Thoracic aorta (tissue), 2 donors: ENCODE measurements around the gene SERPINB13. TPM values are rescaled to one million over a fixed set of nuclear protein-coding genes. Genes with fewer than 3 reads are reported as not detected.
"Not testable (repeated sequence)": the region's sequence is repeated elsewhere in the genome, so short reads cannot be mapped to it uniquely, and the experiment has no call there.

Experiments
- ATAC-seq: fragments of 150-250 bp; one replicate; pipeline ENCODE4 v1.8.0; 2017; ENCODE audit warnings: low read depth; ENCODE audit not compliant: insufficient number of reproducible peaks, low FRiP score
- DNase-seq: peaks from one replicate; pipeline ENCODE4 v3.0.0-alpha.2; 2020; ENCODE audit warnings: low spot score
- H3K27ac ChIP-seq, 2 donors: fragments of 200-600 bp; sonication (generic); 1 replicate in 1 of 2; 2 replicates in 1 of 2; pipeline ENCODE4 v1.5.1; 2016; ENCODE audit warnings: mild to moderate bottlenecking in 2 of 2, moderate library complexity in 2 of 2
- H3K27me3 ChIP-seq: fragments of 200-600 bp; sonication (generic); replicated peaks from 2 replicates; pipeline ENCODE4 v1.6.0; 2016; ENCODE audit warnings: mild to moderate bottlenecking; ENCODE audit not compliant: insufficient read depth
- H3K36me3 ChIP-seq: fragments of 200-600 bp; sonication (generic); one replicate; pipeline ENCODE4 v1.5.1; 2016
- H3K4me1 ChIP-seq, 2 donors: fragments of 200-600 bp; sonication (generic); 1 replicate in 1 of 2; 2 replicates in 1 of 2; pipeline versions ENCODE4 v1.5.1 to v1.6.0; 2016; ENCODE audit warnings: low read depth in 2 of 2, mild to moderate bottlenecking in 1 of 2; ENCODE audit not compliant: control insufficient read depth in 1 of 2
- H3K4me3 ChIP-seq: fragments of 200-600 bp; sonication (generic); 2 replicates; pipeline ENCODE4 v1.5.1; 2016; ENCODE audit warnings: mild to moderate bottlenecking
- H3K9me3 ChIP-seq: fragments of 200-600 bp; sonication (generic); 2 replicates; pipeline ENCODE4 v1.5.1; 2016
- total RNA-seq, 2 donors: library from RNA; depleted of rRNA; stranded (reverse); fragments of >200 nt; gene quantifications; one replicate each; pipeline versions ENCODE4 v1.1.0 to v1.2.3, GENCODE V29; 2016
- TF ChIP-seq, protein P1 (sequence below): fragments of 200-600 bp; sonication (generic); IDR thresholded peaks from one replicate; pipeline ENCODE4 v1.5.1; 2019; ENCODE audit warnings: antibody characterized with exemption

SERPINB13 gene
- total RNA-seq, 2 donors from 2014 or later: not detected

DNA sequence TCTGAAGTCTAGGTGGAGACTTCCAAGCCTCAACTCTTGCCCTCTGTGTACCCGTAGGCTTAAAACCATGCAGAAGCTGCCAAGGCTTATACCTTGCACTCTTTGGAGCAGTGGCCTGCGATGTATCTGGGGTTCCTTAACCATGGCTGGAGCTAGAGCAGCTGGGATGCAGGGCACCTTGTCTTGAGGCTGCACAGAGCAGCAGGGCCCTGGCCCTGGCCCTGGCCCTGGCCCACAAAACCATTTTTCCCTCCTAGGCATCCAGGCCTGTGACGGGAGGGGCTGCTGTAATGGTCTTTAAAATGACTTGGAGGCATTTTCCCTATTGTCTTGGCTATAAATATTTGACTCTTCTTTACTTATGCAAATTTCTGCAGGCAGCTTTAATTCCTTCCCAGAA, 37.7 kb downstream of the SERPINB13 start:
- Histone ChIP-seq H3K4me3 (no peak overlapping the region), H3K27me3 (no peaks in the 10 kb centered on the region), H3K4me1 (no peaks in the 10 kb centered on the region), H3K9me3 (peaks cover 10% of the 10 kb centered on the region), H3K27ac (no peak overlapping the region), H3K36me3 (no peaks in the 10 kb centered on the region)
- ATAC-seq: no peak
- DNase-seq: no peak
- TF ChIP-seq, protein P1, sequence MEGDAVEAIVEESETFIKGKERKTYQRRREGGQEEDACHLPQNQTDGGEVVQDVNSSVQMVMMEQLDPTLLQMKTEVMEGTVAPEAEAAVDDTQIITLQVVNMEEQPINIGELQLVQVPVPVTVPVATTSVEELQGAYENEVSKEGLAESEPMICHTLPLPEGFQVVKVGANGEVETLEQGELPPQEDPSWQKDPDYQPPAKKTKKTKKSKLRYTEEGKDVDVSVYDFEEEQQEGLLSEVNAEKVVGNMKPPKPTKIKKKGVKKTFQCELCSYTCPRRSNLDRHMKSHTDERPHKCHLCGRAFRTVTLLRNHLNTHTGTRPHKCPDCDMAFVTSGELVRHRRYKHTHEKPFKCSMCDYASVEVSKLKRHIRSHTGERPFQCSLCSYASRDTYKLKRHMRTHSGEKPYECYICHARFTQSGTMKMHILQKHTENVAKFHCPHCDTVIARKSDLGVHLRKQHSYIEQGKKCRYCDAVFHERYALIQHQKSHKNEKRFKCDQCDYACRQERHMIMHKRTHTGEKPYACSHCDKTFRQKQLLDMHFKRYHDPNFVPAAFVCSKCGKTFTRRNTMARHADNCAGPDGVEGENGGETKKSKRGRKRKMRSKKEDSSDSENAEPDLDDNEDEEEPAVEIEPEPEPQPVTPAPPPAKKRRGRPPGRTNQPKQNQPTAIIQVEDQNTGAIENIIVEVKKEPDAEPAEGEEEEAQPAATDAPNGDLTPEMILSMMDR: no peak

DNA sequence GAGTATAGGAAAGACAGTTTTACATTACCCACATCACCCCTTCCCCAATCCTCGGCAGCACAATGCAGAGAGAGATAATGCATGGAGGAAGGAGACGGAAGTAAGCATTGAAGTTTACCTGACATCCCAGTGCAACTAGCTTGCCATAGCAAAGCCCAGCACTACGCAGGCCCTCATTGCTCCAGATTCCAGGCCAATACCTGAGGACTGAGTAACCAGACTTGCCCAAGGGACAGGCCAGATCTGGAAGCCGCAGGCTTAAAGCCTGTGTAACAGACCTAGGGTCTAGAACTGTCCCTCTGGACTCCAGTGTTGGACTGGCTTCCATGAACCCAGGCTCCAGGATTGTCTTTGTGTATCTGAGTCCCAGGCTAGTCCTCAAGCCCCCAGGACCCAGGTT, 39.3 kb downstream of the SERPINB13 start:
- TF ChIP-seq, protein P1: no peak
- Histone ChIP-seq H3K36me3 (no peaks in the 10 kb centered on the region), H3K4me3 (no peak overlapping the region), H3K4me1 (no peaks in the 10 kb centered on the region), H3K27me3 (no peaks in the 10 kb centered on the region), H3K9me3 (peaks cover 7% of the 10 kb centered on the region), H3K27ac (no peak overlapping the region)
- ATAC-seq (no peak), DNase-seq (no peak)

DNA sequence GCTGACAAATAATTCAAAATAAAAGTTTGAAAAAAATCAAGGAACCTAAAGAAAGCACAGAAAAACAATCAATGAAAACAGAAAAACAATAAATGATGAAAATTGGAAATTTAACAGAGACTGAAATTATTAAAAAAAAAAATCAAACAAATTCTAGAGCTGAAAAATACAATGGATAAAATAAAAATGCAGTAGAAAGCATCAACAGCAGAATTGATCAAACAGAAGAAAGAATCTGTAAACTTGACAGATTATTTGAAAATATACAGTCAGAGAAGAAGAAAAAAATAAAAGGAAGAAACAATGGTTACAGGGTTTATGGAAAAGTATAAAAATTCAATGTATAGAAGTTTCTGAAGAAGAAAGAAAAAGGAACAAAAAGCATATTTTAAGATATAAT, 40.7 kb downstream of the SERPINB13 start:
- Histone ChIP-seq H3K9me3 (peaks cover 7% of the 10 kb centered on the region), H3K4me3 (no peak overlapping the region), H3K27ac (no peak overlapping the region), H3K4me1 (no peaks in the 10 kb centered on the region), H3K36me3 (no peaks in the 10 kb centered on the region), H3K27me3 (no peaks in the 10 kb centered on the region)
- ATAC-seq (no peak), DNase-seq (no peak)
- TF ChIP-seq, protein P1: no peak

DNA sequence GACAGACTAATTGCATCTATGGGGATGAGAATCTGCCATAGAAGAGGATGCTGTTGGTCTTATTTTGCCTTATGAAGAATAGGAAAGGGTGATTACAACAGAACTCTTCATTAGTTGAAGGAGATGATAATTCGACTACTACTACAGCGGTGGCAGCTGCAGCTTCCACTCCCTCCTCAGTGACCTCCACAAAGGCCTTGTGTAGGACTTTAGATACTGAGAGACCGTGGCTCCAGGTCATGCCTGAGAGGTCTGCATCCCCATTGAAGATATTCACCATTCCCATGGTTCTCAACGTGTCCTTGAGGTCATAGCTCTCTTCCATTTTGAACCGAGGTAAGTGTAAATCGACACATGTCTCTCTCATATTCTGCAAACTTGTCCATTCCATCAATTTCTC, 50.6 kb downstream of the SERPINB13 start:
- DNase-seq (no peak), ATAC-seq (no peak)
- Histone ChIP-seq H3K4me3 (no peak overlapping the region), H3K27me3 (no peaks in the 10 kb centered on the region), H3K27ac (no peak overlapping the region), H3K9me3 (no peaks in the 10 kb centered on the region), H3K36me3 (no peaks in the 10 kb centered on the region), H3K4me1 (no peaks in the 10 kb centered on the region)
- TF ChIP-seq, protein P1: no peak

DNA sequence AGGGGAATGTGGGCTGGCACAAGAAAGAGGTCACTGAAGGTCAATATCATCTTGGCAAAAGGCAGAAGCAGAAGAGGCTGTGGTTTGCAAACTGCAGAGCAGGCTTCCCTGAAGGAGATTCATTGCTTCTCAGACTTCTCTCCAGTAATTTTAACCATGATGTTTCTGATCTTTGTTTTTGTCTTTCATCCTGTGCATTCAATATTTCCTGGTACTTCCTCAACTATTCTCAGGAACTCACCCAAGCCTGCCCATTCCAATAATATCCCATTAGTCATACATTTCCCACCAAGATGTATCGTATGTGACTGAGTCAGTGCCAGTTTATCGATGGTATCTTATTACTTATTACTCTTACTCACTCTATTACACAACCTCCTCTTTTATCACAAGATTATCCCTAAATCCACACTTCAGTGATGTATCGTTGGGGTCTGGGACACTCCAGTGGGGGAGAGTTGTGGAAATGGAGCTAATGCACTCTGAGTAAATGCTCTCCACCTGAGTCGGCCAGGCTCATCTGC, 54.1 kb downstream of the SERPINB13 start:
- not testable (repeated sequence) for DNase-seq, H3K36me3 ChIP-seq, H3K4me3 ChIP-seq, H3K27ac ChIP-seq, ATAC-seq, H3K4me1 ChIP-seq, H3K9me3 ChIP-seq, H3K27me3 ChIP-seq

DNA sequence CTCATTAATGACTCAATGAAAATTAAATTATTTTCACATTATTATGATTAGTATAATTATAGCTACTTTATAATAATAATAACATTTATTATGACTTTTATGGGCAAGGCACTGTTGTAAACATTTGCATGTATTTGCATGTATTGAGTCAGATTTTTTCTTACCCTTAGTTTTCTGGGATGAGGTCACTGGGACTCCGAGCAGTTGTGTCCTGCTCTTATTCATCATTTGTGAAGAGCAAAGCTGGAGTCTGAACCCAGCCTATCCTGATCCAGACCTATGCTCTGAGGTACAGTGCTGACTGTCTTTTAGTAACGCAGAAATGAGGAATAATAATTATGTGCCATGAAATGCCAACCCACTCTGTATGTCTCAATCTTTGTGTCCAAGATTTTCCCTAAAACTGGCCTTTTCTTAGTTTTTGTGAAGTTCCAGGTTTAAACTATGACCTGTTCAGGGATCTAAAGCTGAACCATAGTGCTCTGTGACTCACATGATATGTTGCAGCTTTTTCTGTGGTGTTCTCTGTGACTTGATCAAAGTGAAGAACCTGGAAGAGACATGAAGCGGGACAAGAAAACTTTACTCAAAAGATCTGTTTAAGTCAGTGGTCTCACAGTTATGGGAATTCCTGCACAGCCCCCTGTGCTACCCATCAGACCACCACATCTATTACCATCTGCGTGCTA, 55.7 kb downstream of the SERPINB13 start:
- not testable (repeated sequence) for H3K27ac ChIP-seq

DNA sequence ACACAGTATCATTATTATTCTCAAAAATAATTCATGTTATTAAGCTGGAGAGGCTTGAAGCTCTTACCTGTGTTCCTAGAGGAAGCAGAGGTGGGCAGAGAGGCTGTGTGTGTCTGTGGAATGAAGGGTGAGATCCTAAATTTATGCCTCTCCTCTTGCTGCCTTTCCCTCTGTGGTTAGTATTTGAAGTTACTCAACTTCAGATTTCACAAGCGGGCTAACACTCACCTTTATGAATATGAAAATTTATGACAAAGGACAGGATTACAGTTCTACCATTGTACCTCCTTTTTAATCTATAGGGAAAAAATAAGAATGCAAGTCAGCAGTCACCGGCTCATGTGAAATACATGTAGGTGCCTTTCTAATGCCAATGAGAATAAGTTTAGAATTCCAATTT, 57.0 kb downstream of the SERPINB13 start, which contains the start of gene SERPINB4:
Gene SERPINB4, minus strand, starts transcription at position 115 of the 400 bp plus-strand sequence. CDS start 679 bp downstream, outside the sequence.
- not testable (repeated sequence) for H3K27ac ChIP-seq, H3K9me3 ChIP-seq, H3K4me1 ChIP-seq, DNase-seq, H3K4me3 ChIP-seq, H3K36me3 ChIP-seq, ATAC-seq, H3K27me3 ChIP-seq

More for the DNA sequence above, 55.7 kb downstream of the SERPINB13 start:
- H3K4me1 ChIP-seq, H3K4me3 ChIP-seq, ATAC-seq, H3K36me3 ChIP-seq, DNase-seq, H3K27me3 ChIP-seq, H3K9me3 ChIP-seq: not testable (repeated sequence)

DNA sequence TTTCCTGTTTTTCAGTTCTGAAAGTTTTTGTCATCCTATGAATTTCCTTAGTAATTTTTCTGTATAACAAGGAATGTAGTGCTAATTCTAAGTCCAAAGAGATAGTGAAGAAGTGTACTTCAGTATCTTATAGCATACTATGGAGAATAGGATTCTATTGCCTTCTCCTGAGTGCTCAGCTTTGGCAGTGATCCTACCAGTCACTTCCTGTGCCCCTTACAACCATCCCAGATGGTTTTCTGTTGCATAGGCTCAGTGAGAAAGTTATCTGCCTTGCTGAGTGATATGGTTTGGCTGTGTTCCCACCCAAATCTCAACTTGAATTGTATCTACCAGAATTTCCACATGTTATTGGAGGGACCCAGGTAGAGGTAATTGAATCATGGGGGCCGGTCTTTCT, 57.6 kb downstream of the SERPINB13 start:
- not testable (repeated sequence) for H3K4me1 ChIP-seq, ATAC-seq, H3K27ac ChIP-seq, H3K36me3 ChIP-seq, H3K9me3 ChIP-seq, DNase-seq, H3K27me3 ChIP-seq, H3K4me3 ChIP-seq
